T-helper 2 cell (primary cell): ENCODE measurements around the gene OSBPL10.

Experiments used
- DNase-seq, 5 experiments: peaks; one replicate each; pipeline versions ENCODE4 v3.0.0 to v3.0.0-alpha.2; 2012 to 2022

Gene OSBPL10

DNA sequence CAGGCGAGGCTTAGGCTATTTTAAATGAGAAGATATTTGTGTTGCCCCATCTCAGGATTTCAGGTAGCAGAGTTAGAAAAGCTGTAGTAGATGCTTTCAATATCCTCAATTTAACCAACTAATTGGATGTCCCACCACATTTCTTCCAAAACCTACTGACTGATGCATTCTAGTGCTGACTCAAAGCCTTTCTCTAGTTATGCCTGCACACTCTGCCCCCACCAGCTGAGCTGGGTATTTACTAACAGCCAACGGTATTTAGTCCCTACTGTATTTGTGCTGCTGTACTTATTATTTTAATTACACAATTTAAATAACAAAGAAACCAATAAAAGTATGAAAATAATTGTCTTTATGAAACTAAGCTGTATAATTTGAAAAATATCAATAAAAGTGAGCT lies 139.5 kb downstream of the OSBPL10 start:
- peak in 1 of 5 experiments; percentile 69 for DNase-seq

DNA sequence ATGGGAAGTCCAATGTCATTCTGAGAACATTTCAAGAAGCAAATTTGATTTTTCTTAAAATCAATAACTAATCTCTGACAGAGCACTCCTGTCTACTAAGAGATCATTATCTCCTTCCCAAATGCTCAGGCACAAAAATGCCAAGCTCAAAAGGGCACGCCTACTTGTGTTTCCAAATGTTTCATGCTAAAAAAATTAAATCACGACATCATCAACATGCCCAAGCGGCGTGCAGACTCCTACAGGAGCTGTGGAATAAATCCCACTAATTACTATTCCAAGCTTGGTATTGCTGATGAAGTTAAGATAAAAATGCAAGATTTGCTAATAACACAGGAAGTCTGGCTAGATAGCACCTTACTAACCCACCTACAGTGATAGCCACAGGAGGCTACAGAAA lies 140.8 kb downstream of the OSBPL10 start:
- DNase-seq = no peak

DNA sequence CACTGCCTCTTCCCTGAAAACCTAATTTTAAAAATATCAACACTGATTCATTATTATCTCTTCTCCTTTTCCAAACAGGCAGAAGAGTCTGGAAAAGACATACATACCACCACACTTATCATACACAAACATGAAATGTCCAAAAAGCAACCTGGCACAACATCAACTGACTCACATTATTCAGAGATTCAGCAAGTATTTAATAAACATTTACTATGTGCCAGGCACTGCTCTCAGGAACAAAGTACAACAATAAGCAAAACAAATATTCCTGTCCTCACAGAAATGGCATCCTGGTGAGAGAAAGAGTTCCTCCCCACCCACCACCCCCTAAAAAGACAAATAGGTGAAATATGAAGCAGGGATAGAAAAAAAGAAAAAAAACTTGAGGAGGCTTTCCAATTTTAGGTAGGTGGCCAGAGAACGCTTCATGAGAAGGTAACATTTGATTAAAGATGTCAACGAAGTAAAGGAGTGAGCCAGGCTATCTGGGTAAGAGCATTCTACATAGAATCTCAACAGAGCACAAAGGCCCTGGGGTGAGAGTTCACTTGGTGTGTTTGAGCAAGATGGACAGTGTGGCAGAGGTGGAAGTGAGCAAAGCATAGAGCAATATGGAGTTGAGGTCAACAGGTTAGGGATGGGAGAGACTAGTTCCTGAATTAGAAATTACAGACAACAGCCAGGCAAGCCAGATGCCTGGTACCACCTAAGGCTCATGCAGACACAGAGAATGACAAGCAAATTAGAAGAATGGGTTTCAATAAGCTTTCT lies 141.7 kb downstream of the OSBPL10 start:
- DNase-seq = no peak

DNA sequence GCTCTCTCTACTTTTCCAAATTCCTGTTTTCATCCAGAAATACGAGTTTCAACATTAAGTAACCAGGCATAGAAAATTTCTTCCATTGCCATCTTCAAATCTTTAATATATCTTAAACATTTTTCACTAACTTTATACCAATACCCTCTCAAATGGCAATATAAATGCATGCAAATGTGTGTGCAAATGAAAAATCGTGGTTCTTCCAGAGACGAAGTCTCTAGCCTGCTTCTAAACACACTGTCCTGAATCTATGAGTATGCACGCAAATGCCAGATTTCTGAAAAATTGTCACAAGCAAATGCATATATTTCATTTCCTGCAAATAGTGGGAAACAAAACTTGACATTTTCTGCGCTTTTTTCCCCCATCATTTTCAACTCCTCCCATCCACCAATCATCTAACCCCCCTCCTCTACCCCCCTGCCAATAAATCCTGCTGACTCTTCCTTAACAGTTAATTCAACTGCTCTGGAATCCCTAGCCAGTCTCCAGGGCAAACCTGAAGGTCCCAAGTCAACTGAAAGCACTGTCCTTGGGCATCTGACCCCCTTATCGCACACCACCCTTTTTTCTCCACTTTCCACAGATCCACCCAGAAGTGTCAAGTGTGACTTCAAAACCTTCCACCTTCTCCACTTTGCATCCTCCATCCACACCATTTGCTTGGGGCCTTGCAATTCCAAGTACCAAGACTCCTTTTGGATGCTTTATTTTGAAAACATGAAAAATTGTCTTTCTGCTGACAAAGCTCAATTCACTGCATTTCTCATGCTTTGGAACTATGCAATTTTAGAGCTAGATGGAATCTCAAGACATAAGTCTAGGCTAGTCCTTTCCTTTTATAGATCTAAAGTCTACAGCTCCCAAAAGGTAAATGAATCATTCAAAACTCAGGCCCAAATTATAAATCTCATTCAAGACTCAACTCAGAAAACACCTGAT lies 144.7 kb downstream of the OSBPL10 start:
- no peak for DNase-seq

DNA sequence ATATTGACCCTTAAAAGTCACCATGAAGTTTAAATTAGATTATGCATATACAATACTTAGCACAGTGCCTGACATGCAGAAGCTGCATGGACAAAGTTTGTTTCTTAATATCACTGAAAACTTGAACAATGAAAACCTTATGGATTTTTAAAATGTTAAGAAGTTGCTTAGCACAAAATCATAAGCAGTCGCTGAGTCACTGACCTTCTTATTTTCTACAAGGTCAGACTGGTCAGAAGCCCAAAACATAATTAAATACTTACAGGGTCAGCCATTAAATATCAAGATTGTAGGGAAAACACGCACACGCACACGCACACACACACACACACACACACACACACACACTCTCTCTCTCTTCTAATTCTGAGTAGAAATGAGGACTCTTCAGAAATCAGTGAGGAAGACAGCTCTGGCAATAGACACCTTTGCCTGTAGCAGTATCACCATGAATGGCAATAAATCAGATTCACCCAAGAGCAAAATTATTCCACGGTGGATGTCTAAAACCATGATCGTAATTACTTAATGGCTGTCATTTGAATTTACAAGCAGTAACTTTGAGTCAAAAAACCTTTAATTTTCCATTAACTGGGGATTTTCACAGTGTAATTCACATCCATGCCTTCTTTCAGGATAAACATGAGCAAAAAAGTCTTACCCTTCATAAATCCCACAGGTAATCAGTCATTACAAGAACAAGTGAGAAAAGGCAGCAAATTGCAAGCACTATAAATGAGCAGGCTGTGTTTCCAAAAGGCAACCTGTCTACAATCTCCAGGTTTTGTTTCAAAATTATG lies 147.5 kb downstream of the OSBPL10 start:
- DNase-seq = no peak

DNA sequence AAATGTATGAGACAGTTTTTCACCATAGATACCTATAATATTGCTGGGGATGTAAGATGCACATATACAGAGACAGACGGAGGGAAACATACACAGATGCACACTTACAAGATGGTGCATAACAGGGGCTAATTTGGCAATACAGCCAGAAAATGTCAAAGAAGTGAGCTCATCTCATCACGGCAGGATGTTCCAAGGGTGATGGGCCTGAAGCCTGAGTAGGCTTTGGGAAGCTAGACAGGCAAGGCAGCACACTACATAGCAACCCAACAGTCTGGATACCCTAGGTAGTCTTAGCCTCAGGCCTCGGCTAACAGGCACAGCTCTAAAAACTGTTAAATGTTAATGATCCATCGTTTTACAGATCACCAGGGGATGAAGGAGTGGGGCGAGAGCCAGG lies 148.5 kb downstream of the OSBPL10 start:
- no peak for DNase-seq

DNA sequence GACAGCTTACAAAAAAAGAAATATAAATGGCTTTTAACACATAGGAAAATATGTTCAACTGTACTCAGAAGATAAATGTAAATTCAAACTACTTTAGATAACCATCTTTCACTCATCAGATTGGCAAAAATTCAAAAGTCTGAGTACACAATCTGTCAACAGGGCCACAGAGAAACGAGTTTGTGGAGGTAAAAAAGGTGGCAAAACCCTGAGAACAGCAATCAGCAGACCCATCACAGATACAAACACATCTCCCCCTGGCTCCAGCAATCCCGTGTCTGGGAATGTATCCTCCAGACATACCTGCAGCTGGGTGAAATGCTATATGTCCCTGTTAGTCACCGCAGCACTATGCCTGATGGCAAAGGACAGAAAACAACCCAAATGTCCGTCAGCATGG lies 149.5 kb downstream of the OSBPL10 start:
- peak in 1 of 5 experiments; percentile 56 for DNase-seq

DNA sequence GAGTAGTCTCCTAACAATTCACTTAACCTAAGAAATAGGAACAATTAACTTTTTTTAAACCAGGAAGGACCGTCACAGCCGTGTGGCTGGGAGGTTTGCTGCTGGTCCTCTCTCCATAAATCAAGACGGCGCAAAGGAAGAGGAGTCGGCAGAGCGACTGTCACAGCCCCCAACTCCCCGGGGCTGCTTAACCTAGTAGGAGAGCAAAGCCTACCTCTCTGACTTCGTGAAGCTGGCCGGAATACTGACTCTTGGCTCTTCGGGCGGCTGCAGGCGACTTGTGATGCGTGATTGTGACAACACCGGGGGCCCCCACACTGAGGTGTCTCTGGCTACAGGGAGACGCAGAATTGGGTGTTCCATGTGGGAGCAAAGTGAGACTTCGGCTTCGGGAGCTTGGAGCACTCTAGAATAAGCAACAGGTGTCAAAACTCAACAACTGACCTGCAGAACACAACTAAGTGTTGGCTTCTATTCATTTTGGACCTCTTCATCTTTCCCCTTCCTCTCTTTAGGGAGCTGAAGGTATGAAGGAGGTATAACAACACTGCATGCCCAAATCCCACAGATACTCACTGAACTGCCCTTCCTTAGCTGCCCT lies 151.1 kb downstream of the OSBPL10 start:
- DNase-seq = no peak

DNA sequence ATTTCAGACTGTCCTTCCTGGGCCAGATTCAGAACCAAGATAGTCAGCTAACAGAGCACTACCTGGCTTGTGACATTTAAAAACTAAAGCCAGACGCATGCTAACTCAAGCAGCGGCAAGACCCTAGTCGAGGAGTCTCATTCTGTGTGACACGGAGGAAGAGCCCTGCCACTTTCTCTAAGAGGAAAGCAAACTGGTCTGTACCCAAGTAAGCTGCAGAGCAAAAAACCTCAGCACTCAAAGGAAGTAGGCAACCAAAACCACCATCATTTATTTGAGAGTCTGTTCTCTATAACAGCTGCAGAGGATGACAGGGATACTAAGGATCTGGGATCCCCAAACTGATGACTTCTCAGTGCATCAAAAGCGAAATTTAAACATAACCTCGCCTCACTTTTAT lies 152.1 kb downstream of the OSBPL10 start:
- DNase-seq = peak in 1 of 5 experiments; percentile 41

DNA sequence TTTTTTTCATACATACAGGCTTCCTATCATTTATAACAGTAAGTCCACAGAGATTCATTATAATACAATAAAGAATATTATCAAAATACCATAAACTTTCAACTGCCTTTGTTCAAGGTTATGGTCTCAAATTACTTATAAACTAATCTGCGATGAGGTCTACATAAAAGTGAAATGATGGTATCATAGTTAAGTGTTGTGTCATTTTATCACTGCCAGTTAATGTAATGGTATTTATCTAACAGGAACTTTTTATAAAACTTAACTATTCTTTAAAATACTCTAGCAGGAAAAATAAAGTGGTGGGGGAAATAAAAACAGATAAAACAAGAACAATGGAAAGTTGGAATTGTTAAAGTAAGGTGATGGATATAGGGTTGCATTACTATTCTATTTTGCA lies 153.1 kb downstream of the OSBPL10 start:
- DNase-seq = no peak

DNA sequence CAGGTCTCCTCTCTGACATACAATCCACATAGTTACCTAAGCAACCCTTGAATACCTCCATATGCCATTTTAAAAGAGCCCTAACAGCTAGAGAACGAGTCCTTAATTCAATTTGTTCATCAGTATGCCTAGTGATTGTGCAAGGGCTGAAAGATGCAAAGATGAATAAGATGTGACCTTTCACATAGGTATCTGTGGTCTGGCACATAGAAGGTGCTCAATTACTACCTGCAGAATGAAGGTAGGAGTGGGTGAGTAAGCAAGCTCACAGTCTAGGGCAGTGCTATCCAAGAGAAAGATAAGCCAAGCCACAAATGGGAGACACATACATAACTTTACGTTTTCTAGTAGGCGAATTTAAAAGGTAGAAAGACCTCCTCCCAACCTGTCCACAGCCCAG lies 157.9 kb downstream of the OSBPL10 start:
- DNase-seq = no peak

DNA sequence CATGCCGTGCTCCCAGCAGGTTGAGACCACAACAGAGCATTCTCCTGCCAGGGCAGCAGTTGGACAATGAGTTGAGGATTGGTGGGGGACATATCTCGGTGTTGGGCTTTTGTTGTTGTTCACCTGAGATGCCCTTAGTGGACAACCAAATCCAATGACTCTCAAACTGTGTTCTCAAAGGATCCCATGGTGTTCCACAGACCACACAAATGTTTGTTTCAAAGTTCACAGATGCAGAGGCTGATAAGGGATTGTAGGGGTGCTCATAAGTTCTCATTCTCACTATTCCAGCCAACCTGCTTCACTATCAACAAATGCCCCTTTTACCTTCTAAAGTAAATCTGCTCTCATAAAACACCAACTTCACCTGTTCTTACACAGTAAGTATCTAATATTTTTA lies 159.9 kb downstream of the OSBPL10 start:
- no peak for DNase-seq

DNA sequence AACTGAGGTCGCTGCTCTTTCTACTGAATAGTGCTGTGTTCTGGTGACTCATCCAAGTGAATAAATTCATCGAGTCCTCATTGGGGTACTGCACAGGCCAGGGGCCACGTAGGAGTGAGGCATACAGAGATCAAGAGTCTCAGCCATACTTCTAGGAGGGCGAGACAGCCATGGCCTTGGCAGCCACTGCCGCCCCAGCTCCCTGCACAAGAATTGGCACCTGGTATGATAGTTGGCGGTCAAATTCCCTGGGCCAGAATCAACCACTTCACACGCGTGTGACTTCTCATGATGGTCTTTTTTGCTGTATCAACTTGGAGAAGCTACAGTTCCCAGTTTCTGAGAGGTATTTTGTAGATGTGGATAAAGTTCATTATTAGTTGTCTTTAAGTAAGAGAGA lies 161.6 kb downstream of the OSBPL10 start:
- DNase-seq = no peak

DNA sequence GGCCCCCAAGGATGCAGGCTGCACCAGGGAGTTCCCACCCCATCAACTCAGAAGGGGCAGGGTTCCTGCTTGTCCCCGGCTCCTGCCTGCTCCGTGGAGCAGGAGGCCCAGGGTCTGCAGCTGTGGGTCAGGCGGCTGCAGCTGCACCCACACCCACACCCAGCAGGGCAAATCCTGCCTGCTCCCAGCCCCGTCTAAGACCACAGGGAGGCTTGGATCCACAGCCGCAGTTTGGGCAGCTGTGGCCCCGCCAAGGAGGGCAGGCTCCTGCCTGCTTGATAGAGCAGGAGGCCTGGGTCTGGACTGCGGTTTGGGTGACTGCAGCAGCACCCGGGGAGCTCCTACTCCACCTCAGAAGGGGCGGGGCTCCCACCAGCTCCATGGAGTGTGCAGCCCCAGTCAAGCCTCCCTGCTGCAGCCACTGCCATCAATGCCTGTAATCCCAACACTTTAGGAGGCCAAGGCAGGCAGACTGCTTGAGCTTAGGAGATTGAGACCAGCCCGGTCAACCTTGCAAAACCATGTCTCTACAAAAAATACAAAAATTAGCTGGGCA lies 163.6 kb downstream of the OSBPL10 start:
- no peak for DNase-seq

DNA sequence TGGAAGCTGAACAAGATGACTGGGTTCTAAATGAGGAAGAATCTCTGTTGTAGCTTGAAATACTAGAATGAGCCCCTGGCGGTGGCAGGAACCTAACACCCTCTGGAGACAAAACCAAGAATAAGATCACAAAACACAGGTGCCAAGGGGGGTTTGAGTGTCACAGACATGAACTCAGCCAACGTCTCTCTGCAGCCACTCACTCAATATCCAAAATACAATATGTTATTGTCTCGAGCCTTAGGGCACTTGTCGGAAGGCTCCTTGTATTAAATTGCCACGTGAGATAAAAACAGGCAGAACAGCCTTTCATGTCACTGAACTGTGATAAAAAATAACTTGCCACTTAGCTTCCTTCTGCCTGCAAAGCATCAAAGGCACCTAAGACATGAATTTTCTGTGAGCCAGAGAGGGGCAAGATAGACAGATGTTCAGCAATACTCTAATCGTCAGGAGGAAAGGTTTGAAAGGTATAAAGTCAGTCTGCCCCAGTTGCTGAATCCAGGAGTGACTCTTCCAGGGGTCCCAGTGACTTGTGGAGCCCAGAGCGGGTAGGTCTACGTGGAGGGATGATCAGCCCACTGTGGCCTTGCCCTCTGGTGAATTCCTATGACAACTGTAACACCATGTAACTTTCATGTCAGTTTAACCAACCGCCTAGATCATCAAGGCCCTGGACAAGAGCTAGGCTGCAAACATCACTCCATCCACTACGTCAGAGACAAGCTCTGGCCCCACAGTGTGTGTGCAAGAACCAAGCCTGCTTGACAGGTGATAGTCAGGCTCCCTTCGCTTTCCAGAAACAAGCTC lies 165.2 kb downstream of the OSBPL10 start:
- no peak for DNase-seq

DNA sequence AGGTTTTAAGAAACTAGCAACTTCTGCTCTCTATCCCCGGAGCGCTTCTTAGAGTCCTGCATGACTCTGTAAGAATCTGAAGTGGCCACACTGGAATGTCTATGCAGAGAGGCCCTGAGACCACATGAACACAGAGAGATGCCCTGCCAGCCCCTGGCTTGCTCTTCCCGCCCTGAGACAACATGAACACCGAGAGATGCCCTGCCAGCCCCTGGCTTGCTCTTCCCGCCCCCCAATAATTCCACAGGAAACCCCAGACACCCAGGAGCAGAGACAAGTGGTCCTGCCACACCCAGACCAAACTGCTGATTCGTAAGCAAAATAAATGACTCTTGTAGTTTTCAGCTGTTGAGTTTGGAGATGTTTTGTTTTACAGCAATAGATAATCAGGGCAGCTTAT lies 166.1 kb downstream of the OSBPL10 start:
- no peak for DNase-seq

DNA sequence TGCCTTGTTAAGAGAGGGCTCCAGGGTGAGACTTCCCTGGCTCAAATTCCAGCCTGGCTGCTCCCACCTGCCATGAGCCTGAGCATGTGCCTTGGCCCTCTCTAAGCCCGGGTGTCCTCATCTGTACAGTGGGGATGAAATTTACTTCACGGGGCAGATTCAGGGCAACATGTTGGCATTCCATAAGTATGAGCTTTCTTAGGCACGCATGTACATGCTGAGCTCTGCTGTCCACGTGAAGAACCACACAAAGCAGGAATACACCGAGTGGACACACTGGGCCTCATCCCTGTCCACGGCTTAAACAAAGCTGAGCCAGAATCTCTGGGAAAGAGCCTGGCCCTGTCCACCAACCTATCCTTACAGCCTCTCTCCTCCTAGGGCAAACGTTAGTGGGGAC lies 167.4 kb downstream of the OSBPL10 start:
- no peak for DNase-seq

DNA sequence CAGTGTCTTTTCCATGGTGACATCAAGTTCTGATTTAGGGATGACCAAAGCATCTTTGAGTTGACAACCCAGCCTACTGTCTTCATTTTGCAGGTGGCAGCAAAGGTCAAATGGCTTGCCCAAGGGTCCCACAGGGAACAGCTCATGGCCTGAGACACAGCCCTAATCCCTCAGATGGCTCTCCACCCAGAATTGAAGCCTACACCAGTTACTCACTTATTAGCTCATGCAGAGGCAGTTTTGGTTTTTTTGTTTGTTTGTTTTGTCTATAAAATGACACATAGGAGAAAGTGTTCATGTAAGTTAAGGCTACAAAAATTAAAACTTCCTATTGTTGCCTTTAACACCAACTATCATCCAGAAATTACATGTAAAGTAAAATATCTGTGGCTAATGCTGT lies 167.9 kb downstream of the OSBPL10 start:
- no peak for DNase-seq

DNA sequence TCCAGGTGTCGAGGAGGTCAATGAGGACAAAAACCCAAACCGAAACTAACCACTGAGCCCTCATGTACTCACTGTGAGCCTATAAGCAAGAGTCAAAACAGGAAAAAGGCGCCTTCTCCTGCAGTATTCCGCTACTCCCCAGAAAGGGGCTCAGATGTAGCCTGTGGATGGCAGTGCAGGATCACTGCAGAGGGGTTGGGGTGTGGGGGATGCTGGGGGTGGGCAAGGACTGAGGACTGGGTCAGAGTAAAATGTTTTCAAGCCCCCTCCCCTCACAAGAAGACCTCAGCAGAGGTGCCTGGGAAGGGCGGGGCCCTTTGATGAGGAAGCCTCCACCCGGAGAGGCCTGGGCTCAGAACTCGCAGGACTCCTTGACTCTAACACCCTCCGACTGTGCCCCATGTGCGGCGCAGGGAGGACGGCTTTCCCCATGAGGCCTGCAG lies 170.1 kb downstream of the OSBPL10 start:
- peak in 1 of 5 experiments; percentile 5 for DNase-seq

DNA sequence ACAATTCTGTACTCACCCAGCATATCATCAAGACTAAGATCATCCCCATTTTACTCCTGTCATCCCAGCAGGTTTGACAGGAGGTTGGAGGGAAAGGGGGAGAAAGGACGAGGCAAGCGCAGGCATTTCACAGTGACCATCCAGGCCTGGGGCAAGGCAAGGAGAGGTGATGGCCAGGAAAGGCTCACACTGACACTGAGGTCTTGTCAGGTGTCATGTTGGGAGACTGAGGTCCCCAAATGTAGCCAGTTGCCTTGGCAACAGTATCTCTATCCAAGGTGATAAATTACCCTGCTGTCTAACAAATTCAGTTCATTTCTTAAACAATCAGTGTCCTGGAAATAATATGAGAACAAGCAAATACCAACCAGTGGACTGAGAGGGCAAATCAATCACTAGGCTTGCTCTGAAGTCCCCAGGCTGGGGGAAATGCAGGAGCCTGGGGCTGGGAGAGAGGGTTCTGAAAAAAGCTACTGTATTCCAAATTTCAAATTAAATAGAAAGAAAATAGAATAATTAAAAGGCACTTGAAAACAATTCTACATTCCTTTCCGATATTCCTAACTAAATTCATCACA lies 172.8 kb downstream of the OSBPL10 start:
- no peak for DNase-seq
